ENCODE results near the gene METRN.
"Not testable (repeated sequence)": the region's sequence is repeated elsewhere in the genome, so short reads cannot be mapped to it uniquely, and the experiment has no call there.

- TF ChIP-seq CTCF, POLR2A (IDR thresholded peaks at IDR 0.05): not testable (repeated sequence)
Measured at GRCh38 chr16:754121-754607, 39.2 kb downstream of the METRN start.
